ENCODE data around the gene PMAIP1.

DNA sequence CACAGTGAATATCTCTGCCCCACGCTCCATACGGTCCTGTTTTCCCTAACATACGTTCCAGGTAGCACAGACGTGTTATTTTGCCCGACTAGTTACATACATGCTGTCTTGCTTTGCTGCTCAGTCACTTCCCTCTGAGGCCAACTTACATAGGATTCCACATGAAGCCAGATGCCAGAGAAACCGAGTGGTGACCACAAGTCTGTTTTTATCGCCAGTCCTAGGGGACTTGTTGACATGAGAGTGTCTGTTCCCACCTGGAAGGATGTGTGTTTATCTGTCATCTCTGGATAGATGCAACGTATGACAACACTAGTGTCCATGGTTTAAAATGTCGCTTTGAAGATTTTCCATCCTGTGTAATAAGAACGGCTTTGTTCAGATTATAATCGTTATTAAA is 32.6 kb downstream of the PMAIP1 start:
- TF ChIP-seq, protein P1, sequence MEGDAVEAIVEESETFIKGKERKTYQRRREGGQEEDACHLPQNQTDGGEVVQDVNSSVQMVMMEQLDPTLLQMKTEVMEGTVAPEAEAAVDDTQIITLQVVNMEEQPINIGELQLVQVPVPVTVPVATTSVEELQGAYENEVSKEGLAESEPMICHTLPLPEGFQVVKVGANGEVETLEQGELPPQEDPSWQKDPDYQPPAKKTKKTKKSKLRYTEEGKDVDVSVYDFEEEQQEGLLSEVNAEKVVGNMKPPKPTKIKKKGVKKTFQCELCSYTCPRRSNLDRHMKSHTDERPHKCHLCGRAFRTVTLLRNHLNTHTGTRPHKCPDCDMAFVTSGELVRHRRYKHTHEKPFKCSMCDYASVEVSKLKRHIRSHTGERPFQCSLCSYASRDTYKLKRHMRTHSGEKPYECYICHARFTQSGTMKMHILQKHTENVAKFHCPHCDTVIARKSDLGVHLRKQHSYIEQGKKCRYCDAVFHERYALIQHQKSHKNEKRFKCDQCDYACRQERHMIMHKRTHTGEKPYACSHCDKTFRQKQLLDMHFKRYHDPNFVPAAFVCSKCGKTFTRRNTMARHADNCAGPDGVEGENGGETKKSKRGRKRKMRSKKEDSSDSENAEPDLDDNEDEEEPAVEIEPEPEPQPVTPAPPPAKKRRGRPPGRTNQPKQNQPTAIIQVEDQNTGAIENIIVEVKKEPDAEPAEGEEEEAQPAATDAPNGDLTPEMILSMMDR (conservative IDR thresholded peaks at IDR 0.05; ENCODE audit: low read length), result no peak
- no peak for TF ChIP-seq EZH2phosphoT487 (IDR thresholded peaks at IDR 0.05; ENCODE audit: borderline replicate concordance, low read depth, low read length)
